Fibroblast of skin of left biceps (primary cell): ENCODE results near the gene PPP3R1.

Experiments used
- DNase-seq, 2 experiments: peaks; one replicate each; pipeline ENCODE4 v3.0.0-alpha.2; 2013; ENCODE audit warnings: low read depth in 2 of 2

The PPP3R1 gene

DNA sequence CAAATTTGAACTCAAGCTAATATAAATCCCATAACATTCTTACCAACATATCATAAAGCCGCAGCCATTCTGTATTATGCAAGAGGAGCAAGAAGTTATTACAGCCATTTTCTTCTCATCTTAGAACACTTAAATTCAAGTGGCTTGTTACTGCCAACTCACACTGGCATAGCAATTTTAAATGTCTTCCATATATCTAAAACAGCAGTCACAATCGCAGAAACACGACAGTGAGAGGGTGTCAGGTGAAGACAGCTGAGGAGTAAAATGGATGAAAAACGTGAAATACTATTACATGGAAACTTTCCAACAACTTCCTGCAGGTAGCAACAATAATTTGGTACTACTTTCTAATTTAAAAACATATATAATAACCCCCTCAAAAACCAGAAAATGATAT lies 17.9 kb downstream of the PPP3R1 start:
- no peak for DNase-seq

DNA sequence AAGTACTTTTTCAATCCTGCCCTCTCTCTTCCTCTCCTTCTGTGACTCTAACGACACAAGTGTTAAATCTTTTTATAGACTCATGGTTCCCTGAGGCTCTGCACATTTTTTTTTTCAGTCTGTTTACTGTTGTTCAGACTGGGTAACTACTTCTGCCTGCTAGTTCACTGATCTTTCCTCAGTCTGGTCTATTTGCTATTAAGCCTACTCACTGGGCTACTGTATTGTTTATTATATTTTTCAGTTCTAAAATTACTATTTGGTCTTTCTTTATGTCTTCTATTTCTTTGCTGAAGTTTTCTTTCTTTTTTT lies 21.3 kb downstream of the PPP3R1 start:
- no peak for DNase-seq

DNA sequence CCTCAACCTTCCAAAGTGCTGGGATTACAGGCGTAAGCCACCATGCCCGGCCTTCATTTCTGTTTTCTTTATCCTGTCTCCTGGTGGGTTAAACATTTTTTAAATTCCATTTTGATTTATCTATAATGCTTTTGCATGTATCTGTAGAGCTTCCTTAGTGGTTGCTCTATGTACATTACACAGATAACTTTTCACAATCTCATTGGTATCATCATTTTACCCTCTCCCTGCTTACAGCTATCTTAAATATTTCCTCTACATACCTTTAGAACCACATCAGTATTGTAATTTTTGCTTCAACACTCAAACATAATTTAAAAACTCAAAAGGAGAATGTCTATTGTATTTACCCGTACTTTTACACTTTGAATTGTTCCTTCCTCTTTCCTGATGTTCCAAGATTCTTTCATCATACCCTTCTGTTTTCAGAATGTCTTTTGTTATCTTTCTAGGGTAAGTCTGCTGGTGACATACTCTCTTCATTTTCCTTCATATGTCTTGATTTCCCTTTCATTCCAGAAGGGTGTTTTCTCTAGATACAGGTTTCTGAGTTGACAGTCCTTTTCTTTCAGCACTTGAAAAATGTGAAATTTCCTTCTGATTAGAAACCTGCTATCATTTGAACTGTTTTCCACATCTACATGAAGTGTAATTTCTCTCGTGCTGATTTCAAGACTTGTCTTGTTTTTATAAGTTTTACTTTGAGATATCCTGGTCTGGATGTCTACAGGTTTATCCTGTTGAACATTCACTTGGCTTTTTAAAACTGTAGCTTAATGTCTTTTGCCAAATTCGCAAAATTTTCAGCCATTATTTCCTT lies 21.9 kb downstream of the PPP3R1 start:
- DNase-seq: peak; percentile 45 to 51

DNA sequence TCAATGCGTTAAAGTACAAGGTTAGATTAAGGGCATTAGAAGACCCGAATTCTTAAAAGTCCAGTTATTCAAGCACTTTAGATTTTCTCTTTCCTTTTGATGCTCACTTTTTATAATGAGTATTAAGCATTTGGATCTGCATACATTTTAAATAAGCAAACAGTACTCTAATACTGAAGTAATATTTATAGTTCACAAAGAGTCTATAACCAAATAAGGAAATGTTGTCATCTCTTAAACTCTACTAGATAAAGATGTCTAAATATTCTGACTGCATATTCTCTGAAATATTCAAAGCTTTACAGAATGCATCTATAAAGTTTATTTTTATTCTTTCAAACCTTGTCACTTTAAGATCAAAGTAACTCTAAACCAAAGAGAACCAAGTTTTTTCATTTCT lies 25.5 kb downstream of the PPP3R1 start:
- no peak for DNase-seq

DNA sequence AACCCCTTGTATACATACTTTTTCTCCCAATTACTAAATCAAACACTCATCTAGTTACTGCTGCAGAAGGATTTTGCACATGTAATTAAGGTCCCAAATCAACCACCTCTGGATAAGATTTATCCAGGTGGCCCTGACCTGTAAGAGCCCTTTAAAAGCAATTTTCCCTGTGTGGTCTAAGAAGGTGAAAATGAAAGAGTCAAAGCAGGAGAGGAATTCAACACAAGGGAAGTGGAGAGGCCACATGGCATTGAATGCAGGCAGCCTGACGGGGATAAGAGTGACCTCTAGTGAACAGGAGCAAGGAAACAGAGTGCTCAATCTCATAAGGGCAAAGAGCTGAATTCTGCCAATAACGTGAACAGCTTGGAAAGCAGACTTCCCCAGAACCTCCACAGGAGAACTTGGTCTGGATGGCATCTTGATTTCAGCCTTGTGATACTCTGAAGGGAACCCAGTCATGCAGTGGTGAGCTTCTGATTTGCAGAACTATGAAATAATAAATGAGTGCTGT lies 27.2 kb downstream of the PPP3R1 start:
- no peak for DNase-seq

DNA sequence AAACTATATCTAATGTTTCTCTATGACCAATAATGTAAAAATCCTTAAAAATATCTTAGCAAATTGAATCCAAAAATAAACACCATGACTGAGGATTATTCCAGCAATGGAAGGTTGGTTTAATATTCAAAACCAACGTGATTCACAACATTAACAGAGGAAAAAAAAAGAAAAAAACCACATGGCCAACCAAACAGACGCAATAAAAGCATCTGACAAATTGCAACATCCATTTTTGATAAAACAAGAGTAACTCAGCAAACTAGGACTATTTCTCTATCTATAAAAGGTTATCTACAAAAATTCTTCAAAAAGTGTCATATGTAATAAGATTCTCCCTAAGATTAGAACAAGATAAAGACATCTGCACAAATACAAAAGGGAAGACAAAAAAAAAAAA lies 28.9 kb downstream of the PPP3R1 start:
- no peak for DNase-seq

DNA sequence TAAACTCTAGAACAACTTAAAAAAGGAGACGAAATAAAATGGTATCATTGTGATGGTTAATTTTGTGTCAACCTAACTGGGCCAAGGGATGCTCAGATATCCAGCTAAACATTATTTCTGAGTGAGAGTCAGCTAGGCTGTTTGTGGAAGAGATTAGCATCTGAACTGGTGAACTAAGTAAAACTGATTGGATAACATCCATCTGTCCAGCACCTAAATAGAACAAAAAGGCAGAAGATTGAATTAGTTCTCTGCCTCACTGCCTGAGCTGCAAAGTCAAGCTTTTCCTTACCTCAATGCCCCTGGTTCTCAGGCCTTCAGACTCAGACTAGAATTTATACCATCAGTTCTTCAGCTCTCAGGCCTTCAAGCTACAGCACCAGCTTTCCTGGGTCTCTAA lies 30.0 kb downstream of the PPP3R1 start:
- DNase-seq: no peak

- DNase-seq: no peak
Observed at GRCh38 chr2:68218343-68218901, 33.9 kb downstream of the PPP3R1 start.

DNA sequence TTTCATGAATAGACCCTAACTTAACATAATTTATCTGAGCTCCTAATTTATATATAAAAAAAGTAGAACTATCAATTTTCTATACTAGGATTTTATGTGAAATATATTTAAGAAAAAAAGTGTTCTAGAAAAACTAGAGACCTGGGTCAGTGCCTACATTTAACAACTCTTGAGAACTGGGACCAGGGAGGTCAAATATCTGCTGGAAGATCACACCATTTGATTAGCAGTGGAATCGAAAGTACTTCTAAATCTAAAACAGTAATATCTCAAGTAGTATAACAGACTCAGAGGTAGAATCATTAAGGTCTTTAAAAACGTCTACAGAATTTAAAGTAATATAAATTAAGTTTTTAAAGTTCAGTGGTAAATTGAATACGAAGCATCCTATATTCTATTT lies 34.6 kb downstream of the PPP3R1 start:
- no peak for DNase-seq

DNA sequence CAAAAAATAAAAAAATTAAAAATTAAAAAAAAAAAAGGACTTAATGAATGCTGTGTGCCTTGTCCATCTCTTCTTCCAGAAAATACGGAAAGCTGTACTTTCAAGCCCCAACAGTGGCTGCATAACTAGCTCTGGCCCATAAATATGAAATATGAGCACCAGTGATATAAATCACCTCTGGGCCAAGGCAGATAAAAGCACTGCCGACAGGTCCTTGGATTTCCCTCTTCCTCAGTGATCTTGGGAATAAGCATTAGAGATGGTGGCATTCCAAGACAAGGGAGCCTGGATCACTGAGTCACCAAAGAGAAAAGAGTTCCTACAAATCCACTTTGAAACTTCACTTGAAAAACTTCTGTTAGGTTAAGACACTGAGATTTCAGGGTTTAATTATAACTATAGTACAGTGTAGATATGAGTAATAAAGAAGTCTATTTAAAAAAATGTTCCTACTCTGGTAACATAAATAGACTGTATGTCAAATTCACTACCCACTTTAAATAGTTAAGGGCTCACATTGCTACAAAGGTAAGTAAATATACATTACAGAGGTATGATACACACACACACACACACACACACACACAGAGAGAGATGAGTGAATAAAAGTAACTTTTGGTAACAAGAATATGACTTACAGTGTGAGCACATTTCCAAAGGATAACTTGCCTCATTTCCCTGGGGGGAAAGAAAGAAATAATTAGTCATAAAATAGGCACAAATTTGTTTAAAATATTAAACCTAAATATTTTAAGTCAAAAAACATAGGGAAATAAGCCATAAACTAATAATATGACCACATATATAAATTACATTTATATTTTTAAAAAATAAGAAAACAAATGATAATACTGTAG lies 35.6 kb downstream of the PPP3R1 start:
- DNase-seq: peak; percentile 36 to 40

DNA sequence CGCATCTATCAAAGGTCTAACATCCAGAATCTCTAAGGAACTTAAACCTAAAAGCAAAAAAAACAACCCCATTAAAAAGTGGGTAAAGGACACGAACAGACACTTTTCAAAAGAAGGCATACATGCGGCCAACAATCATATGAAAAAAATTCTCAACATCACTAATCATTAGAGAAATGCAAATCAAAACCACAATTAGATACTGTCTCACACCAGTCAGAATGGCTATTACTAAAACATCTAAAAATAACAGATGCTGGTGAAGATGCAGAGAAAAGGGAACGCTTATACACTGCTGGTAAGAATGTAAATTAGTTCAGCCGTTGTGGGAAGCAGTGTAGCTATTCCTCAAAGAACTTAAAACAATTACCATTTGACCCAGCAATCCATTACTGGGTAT lies 38.0 kb downstream of the PPP3R1 start:
- no peak for DNase-seq

- no peak for DNase-seq
Observed at GRCh38 chr2:68206793-68207192, 45.5 kb downstream of the PPP3R1 start.

DNA sequence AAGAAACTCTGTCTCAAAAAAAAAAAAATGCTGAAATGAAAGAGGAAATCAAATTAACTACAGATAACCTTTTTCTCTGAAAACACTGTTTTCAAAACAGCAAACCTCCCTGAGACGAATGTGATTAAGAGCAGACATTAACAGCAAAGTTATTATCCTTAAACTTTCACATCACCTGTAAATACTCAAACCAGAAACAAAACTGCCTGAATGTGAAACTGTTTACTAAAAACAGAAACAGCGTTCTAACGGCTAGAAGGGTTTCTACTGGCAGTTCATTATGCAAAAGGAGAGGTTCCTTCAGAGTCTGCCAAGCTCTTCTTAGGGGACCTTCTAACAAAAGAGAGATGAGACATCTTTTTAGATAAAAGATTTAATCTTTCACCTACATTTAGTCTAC lies 48.7 kb downstream of the PPP3R1 start:
- DNase-seq: no peak

DNA sequence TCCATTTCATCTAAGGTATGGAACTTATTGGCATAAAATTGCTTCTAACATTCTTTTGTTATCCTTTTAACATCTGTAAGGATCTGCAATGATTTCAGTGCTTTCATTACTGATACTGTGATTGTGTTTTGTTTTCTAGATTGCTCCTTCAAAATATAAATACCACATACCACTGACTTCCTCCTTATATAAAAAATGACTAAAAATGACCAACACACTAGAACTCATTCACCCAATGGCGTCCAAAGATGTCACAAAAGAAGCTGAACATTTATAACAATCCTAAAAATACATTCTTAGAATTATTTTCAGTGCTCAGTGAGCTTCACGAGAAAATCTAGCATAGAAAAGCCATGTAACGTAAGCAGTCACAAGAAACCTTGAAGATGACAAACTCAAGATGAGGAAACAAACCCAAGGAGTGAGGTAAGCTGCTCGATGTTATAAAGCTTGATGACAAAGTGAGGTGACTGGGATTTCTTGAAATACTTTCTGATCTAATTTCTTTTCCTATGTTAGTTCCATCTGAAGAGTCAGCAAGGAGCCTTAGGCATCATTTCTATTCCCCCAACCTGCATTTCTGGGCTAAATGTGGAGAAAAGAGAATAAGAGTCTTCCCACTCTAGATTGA lies 52.1 kb downstream of the PPP3R1 start:
- no peak for DNase-seq

DNA sequence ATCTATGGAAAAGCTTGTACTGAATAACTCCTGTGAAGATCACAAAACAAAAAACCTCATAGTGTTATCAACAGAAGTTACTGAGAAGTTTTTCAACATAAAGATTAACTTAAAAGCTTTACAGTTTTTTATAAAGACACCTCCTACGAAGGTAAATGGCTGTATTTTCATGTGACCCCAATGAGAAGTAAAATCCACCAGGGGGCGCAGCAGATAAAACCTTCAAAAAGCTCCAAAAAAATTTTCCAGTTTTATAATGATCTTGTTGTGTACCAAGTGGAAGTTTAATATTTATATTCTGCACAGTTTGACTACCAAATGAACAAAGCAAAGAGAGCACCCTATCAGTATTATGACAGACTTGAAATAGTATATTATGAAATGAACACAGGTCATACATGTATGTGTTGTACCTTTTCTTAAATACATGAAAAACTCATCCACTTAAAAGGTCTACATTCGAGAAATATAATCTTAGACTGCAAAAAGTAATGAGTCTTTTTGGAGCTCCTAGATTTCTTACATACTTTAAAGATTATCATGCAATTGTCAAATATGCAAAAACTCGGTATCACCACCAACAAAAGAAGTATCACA lies 56.1 kb downstream of the PPP3R1 start:
- no peak for DNase-seq

DNA sequence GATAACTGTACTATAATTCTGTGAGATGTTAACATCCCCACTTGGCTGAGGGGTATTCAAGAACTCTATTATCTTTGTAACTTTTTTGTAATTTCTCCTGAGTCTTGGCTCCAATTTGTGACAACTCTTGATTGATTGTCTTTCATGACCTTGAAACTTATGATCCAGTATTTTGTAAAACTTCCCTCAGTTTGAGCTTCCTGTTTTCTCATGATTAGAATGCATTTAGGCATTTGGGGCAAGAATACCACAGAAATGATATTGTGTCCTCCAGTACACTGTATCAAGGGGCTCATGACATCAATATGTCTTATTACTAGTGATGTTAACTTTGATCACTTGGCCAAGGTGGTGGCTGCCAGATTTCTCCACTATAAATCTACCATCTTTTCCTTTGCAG lies 57.2 kb downstream of the PPP3R1 start:
- no peak for DNase-seq

DNA sequence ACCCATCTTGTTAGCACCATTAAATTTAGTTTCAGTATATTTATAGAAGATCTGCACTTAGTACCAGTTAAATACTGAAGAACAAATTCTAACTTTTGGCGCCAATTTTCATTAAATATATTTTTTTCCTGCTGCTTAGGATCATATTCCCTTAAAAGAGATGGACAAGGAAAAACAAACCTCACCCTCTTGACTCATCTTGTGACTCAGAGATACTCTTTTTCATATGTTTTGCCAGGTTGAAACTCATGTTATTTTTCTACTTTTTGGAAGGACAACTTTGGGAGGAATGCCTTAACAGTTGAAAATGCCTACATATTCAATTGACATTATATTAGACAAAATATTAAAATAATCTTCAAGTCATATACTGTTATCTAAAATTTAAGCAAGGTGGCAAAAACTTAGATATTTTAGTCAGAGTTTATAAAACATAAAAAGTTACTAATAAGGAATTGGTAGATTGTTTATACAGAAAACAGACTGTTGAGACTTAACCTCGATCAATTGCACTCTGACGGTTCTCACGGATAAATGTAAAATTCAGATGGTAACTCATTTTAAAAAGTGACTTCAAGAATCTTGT lies 58.5 kb downstream of the PPP3R1 start:
- DNase-seq: no peak

DNA sequence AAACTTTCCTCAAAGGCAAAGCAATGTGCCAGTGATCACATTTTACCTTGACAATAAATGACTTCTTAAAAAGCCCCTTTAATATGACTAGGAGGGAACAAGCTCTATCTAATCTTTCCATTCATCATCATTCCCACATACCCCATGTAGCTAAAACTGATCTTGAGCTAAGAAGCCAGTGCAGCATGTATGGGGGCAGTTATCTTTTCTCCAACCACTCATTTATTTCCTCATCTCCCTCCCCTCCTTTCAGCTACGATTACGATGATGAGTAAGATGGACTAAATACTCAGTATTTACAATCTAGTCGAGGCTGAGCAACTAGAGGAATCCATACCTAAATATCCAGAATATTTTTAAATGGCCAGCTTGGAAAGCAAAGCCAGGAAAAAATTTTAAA lies 59.2 kb downstream of the PPP3R1 start:
- no peak for DNase-seq

DNA sequence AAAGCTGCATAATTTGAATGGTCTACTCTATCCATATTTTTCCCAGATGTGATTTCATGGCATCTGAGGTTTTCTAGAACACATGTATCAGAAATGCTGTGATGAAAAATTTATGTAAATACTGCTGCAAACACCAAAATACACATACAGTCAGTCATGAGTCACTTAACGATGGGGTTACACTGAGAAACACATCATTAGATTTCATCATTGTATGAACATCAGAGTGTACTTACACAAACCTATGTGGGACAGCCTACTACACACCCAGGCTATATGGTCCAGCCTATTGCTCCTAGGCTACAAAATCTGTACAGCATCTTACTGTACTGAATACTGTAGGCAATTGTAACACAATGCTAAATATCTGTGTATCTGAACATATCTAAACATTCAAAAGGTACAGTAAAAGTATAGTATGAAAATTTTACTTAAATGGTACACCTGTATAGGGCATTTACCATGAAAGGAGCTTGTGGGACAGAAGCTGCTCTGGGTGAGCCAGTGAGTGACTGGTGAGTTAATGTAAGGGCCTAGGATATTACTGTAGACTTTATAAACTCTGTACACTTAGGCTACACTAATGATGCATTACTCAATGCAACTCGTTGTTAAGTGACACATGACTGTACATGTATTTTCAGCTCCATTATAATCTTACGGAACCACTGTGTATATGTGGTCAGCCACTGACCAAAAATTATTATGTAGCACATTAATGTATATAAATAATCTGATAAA lies 61.2 kb downstream of the PPP3R1 start:
- peak; percentile 65 to 70 for DNase-seq

- no peak for DNase-seq
Observed at GRCh38 chr2:68189991-68190784, 62.1 kb downstream of the PPP3R1 start.
